T-helper 1 cell (primary cell): Measurements from ENCODE around the gene FAM131C.
A peak's percentile ranks its signal among the peaks of the same experiment; 100 is the strongest.

Experiments used
- DNase-seq, 5 donors: peaks; one replicate each; pipeline ENCODE4 v3.0.0-alpha.2; 2012 to 2020

Gene FAM131C

GRCh38 chr1:16014509-16015482 lies 58.7 kb downstream of the FAM131C start:
- no peak for DNase-seq

- no peak for DNase-seq
Observed at GRCh38 chr1:16013908-16014258, 59.6 kb downstream of the FAM131C start.

- peak in 2 of 5 donors; percentile 10 to 24 for DNase-seq
Observed at GRCh38 chr1:16013220-16013907, 60.1 kb downstream of the FAM131C start.

DNA sequence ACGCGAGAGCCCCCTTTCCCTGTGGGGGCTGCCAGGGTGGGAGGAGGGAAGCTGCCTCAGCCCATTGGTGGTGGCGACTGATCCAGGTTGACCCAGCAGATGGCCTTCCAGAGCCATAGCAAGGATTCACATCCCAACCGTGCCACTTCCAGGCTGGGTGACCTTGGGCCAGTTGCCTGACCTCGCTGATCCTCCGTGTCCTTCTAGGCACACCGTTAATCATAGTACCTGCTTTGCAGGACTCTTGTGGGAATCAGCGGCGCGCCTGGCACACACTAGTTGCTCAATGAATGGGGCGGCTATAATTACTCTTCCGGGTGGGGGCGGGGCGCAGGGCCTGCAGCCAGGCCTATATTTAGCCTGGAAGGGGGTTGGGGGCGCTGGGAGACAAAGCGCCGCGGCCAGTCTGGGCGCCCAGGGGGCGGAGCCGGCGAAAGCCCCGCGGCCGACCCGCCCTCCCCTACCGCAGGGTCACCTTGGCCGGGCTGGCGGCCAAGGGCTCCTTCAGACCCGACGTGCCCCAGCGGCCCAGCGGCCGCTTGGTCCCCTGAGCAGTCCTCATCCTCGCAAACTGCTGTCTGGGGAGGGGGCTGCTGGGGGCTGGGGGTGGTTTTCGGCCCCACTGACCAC lies 60.7 kb downstream of the FAM131C start:
- peak in 3 of 5 donors; percentile 19 to 27 (median 22) for DNase-seq

DNA sequence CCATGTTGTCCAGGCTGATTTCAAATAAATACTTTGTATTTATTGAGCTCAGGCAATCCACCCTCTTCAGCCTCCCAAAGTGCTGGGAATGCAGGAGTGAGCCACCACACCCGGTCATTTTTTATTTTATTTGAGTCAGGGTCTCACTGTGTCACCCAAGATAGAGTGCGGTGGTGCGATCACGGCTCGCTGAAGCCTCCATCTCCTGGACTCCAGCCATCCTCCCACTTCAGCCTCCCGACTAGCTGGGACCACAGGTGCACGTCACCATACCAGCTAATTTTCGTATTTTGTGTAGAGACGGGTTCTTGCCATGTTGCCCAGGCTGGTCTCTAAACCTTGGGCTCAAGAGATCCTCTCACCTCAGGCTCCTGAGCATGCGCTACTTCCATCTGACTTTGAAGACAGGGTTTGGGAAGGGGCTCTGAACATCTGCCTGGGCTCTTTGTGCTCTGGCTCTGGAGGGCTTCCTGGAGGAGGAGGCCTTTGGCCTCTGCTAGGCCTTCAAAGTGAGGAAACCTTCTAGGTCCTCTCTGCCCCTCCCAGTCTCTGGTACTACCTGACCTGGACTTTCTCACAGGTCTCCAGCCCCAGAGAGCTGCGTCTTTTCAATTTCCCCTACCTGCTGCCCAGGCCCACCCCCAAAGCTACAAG lies 61.4 kb downstream of the FAM131C start:
- DNase-seq = no peak

DNA sequence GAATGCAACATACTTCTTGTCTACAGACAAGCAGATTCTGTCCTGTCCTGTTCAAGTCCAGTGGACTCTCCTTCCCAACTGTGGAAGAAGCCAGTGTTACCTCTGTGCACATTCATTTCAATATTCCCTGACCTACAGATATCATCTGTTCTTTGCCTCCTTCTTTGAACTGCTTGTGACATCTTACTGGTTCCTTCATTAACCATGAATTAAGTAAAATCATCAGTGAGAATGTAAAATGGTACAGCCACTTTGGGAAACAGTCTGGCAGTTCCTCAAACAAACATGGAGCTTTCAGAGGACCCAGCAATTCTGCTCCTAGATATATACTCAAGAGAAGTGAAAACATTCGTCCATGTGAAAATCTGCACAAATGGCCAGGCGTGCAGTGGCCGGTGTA lies 62.6 kb downstream of the FAM131C start:
- no peak for DNase-seq

DNA sequence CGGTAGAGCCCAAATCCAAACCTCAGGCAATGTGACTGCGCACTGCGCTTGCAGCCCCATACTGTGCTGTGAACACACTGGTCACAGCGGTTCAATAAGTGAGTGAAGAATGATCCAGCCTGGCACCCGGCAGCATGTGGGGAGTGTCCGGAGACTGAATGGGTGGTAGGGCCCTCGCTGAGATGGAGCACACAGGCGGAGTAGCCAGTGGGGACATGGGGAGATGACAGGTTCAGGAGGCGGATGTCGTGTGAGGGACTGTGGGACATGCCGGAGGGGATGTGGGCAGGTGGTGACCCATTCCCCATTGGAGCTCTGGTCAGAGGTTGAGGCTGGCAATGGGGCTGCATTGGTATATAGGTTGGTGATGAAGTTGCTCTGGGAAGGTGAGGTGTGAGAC lies 63.8 kb downstream of the FAM131C start:
- DNase-seq = no peak

DNA sequence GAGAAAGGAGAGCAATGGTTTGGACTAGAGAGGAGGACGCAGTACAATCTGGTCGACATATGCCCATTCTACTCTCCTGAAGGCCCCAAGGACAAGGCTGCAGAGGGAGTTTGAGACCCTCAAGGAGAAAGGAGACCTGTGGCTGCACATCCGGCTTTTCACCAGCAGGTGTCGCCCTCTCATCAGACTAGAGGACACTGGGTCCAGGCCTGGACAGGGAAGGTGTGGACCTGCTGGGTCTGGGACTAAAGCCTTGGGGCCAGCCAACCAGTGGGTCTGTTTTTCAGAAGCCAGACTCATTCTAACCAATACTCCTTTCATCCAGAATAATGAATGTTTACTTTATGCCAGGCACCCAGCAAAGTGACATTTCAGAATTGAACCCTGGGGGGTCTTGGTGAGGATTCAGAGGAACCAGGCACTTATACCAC lies 64.4 kb downstream of the FAM131C start:
- peak; percentile 35 to 73 (median 50) for DNase-seq
